ENCODE data around the gene TTC36.

Gene TTC36

DNA sequence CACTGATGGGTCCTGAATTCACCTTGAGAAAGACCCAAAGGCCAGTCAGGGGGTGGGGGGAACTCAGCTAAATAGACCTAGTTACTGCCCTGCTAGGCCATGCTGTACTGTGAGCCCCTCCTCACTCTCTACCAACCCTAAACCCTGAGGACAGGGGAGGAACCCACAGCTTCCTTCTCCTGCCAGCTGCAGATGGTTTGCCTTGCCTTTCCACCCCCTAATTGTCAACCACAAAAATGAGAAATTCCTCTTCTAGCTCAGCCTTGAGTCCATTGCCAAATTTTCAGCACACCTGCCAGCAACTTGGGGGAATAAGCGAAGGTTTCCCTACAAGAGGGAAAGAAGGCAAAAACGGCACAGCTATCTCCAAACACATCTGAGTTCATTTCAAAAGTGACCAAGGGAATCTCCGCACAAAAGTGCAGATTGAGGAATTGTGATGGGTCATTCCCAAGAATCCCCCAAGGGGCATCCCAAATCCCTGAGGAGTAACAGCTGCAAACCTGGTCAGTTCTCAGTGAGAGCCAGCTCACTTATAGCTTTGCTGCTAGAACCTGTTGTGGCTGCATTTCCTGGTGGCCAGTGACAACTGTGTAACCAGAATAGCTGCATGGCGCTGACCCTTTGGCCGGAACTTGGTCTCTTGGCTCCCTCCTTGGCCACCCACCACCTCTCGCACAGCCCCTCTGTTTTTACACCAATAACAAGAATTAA is 2.4 kb upstream of the TTC36 start:
- TF ChIP-seq, protein P1, sequence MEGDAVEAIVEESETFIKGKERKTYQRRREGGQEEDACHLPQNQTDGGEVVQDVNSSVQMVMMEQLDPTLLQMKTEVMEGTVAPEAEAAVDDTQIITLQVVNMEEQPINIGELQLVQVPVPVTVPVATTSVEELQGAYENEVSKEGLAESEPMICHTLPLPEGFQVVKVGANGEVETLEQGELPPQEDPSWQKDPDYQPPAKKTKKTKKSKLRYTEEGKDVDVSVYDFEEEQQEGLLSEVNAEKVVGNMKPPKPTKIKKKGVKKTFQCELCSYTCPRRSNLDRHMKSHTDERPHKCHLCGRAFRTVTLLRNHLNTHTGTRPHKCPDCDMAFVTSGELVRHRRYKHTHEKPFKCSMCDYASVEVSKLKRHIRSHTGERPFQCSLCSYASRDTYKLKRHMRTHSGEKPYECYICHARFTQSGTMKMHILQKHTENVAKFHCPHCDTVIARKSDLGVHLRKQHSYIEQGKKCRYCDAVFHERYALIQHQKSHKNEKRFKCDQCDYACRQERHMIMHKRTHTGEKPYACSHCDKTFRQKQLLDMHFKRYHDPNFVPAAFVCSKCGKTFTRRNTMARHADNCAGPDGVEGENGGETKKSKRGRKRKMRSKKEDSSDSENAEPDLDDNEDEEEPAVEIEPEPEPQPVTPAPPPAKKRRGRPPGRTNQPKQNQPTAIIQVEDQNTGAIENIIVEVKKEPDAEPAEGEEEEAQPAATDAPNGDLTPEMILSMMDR (IDR thresholded peaks at IDR 0.05; ENCODE audit: borderline replicate concordance, insufficient read depth, low read depth, low read length), result no peak
- H3K4me3 ChIP-seq (ENCODE audit: low read depth, low read length), result no peak overlapping the region

DNA sequence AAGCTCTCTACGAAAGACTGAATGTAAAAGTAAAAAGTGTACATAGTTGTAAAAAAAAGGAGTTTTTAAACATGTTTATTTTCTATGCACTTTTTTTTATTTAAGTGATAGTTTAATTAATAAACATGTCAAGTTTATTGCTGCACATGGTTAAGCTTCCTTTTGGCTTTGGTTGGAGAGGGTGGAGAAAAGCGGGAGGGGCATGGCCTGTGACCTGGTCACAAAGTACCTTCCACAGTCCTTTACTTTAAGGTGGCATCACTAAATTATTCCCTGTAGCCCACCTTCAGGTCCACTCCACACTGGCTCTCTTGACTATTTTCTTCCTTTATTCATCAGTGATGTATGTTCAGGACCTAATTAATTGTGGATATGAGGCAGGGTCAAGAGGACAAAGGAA is 586 bp upstream of the TTC36 start:
- TF ChIP-seq, protein P1 (IDR thresholded peaks at IDR 0.05; ENCODE audit: borderline replicate concordance, insufficient read depth, low read depth, low read length), result no peak
- no peak overlapping the region for H3K4me3 ChIP-seq (ENCODE audit: low read depth, low read length)

DNA sequence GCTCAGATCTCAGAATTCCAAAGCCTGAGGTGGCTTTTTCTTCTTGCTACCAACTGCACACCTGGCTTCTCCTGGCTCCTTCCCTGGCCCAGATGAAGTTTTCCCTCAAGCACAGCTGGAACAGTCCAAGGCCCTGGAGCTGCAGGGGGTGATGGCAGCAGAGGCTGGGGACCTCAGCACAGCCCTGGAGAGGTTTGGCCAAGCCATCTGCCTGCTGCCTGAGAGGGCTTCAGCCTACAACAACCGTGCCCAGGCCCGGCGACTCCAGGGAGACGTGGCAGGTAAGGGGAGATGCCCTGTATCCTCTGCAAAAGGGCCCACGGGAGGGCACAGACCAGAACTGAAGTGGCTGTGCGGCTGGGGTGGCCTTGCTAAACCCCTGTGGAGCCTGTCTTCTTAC is 1.2 kb downstream of the TTC36 start:
- H3K4me3 ChIP-seq (ENCODE audit: low read depth, low read length), result no peak overlapping the region

DNA sequence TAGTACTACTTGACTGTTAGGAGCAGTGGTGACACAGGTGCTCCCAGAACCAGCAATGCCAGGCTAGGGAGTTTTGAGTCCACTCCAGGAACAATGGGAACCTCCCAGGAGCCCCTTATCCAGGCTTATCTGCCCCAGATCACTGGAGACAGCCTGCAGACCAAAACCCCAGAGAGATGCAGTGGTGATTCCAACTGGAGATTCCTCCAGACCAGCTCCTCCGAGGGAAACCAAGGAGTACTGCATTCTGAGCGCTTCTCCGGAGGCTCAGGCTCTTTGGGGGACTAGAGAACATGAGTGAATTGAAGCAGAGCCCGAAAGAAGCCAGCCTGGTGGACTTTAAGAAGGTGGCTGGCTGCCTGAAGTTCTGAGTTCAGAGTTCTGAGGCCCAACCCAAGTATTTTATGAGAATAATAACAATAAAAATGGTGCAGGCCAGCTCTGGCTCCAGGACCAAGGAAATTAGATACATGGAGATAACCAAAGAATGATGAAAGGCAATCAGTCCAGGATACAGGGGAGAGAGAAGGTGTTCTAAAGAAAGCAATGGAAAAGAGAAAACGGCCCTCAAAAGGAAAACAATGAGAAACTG is 2.4 kb downstream of the TTC36 start:
- TF ChIP-seq, protein P1 (IDR thresholded peaks at IDR 0.05; ENCODE audit: borderline replicate concordance, insufficient read depth, low read depth, low read length), result no peak

More for the DNA sequence above, 1.2 kb downstream of the TTC36 start:
- TF ChIP-seq, protein P1 (IDR thresholded peaks at IDR 0.05; ENCODE audit: borderline replicate concordance, insufficient read depth, low read depth, low read length), result no peak

DNA sequence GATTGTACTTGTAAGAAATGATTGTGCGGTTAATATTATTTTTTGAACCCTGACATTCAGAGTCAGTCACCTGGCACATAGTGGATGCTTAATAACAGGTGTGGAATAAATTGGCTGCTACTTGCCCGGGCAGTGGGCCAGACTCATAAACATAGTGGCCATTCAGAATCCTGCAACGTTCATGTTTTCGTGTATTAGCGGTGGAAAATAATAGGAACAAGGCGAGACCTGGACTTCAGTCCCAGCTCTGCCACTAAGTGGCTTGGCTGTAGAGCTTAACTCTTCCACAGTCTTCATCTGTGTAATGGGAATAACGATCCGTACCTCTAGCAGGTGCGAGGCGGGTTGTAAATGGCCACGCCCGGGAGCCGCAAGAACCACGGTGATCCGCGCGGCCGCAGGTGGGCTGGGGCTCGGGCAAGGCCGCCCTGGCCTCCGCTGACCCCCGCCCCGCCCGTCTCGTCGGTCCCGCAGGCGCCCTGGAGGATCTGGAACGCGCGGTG is 3.0 kb downstream of the TTC36 start:
- peak overlapping the region; percentile 80 for H3K4me3 ChIP-seq (ENCODE audit: low read depth, low read length)
- TF ChIP-seq, protein P1 (IDR thresholded peaks at IDR 0.05; ENCODE audit: borderline replicate concordance, insufficient read depth, low read depth, low read length), result no peak

More for the DNA sequence above, 2.4 kb downstream of the TTC36 start:
- no peak overlapping the region for H3K4me3 ChIP-seq (ENCODE audit: low read depth, low read length)

DNA sequence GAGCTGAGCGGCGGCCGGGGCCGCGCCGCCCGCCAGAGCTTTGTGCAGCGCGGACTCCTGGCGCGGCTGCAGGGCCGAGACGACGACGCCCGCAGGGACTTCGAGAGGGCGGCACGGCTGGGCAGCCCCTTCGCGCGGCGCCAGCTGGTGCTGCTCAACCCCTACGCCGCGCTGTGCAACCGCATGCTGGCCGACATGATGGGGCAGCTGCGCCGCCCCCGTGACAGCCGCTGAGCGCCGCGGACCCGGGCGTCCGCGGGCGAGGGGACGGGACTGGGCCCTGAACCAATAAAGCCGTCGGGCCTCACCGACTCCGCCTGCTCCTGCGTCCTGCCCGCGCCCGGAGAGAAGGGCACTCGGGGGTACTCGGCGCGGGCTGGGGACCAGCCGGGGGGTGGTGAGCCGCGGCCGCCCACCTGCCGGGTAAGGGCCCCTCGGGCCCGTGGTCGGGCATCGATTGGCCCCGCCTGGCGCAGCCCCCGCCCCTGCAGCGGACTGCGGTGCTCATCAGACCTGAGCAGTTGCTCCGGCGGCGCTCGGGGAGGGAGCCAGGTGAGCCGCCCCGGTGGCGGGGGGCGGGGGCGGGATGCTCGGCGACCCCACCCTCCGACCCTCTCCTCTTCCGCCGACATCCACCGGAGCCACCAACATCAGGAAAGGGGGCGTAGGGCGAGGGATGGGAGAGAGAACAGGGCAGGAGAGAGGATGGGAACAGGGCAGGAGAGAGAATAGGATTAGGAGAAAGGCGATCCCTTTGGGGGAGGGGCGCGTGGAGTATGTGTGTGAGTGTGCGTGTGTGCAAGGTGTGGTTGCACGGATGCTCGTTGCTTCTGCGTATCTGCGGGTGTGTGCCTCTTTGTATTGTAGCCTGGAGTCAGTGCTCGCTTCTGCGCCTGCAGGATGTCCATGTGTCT is 3.7 kb downstream of the TTC36 start, which contains the start of gene TMEM25:
Gene TMEM25, plus strand, starts transcription at position 510 of the 914 bp plus-strand sequence. CDS start 610 bp downstream, outside the sequence.
- H3K4me3 ChIP-seq (ENCODE audit: low read depth, low read length), result peak within 1 kb of the TSS; percentile 80

More for the DNA sequence above, 3.7 kb downstream of the TTC36 start, which contains the start of gene TMEM25:
- TF ChIP-seq, protein P1 (IDR thresholded peaks at IDR 0.05; ENCODE audit: borderline replicate concordance, insufficient read depth, low read depth, low read length), result no peak

All from GM12875 (cell line).